ENCODE measurements around the gene GPS1. TPM values are rescaled to one million over a fixed set of nuclear protein-coding genes. Genes with fewer than 3 reads are reported as not detected.

Gene GPS1
- total RNA-seq, 1 experiment from 2014 or later = 181 TPM

DNA sequence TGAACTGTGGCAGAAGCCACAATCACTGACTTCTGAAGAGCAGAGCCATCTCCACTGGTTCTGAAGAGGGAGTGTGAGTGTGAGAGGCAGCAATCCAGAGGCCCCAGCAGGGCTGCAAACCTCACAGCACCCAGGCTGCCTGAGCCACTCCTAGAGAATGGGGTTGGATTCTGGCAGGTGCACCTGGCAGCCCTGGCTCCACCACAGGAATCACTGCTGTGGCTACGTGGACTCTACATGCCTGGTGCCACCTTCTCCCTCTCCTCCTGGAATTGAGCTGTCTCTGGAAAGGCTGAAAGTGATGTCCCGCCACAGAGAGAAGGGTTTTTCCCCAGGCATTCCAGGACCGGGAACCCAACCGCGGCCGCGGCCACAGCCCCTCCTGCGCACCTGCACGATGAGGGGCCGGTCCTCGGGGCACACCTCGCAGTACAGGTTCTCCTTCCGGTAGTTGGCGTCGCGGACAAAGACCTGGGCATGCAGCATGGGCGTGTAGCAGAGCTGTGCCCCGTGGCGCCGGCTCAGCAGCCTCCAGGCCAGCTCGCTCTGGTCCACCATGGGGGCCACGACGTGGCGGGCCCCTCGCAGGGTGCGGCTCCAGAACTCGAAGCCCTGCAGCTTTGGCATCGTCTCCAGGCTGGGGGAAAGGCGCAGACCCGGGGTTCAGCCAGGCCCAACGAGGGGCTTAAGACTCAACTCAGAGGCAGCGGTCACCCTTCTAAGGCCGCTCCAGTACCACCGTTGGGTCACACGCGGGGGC lies 12.9 kb downstream of the GPS1 start (continued):
- TF ChIP-seq, protein P1, sequence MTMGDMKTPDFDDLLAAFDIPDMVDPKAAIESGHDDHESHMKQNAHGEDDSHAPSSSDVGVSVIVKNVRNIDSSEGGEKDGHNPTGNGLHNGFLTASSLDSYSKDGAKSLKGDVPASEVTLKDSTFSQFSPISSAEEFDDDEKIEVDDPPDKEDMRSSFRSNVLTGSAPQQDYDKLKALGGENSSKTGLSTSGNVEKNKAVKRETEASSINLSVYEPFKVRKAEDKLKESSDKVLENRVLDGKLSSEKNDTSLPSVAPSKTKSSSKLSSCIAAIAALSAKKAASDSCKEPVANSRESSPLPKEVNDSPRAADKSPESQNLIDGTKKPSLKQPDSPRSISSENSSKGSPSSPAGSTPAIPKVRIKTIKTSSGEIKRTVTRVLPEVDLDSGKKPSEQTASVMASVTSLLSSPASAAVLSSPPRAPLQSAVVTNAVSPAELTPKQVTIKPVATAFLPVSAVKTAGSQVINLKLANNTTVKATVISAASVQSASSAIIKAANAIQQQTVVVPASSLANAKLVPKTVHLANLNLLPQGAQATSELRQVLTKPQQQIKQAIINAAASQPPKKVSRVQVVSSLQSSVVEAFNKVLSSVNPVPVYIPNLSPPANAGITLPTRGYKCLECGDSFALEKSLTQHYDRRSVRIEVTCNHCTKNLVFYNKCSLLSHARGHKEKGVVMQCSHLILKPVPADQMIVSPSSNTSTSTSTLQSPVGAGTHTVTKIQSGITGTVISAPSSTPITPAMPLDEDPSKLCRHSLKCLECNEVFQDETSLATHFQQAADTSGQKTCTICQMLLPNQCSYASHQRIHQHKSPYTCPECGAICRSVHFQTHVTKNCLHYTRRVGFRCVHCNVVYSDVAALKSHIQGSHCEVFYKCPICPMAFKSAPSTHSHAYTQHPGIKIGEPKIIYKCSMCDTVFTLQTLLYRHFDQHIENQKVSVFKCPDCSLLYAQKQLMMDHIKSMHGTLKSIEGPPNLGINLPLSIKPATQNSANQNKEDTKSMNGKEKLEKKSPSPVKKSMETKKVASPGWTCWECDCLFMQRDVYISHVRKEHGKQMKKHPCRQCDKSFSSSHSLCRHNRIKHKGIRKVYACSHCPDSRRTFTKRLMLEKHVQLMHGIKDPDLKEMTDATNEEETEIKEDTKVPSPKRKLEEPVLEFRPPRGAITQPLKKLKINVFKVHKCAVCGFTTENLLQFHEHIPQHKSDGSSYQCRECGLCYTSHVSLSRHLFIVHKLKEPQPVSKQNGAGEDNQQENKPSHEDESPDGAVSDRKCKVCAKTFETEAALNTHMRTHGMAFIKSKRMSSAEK (CRISPR knock-in tag; IDR thresholded peaks at IDR 0.05; ENCODE audit: borderline replicate concordance) = no peak
- no peak for TF ChIP-seq ATF1 (CRISPR knock-in tag; IDR thresholded peaks at IDR 0.05)
- TF ChIP-seq, protein P2, sequence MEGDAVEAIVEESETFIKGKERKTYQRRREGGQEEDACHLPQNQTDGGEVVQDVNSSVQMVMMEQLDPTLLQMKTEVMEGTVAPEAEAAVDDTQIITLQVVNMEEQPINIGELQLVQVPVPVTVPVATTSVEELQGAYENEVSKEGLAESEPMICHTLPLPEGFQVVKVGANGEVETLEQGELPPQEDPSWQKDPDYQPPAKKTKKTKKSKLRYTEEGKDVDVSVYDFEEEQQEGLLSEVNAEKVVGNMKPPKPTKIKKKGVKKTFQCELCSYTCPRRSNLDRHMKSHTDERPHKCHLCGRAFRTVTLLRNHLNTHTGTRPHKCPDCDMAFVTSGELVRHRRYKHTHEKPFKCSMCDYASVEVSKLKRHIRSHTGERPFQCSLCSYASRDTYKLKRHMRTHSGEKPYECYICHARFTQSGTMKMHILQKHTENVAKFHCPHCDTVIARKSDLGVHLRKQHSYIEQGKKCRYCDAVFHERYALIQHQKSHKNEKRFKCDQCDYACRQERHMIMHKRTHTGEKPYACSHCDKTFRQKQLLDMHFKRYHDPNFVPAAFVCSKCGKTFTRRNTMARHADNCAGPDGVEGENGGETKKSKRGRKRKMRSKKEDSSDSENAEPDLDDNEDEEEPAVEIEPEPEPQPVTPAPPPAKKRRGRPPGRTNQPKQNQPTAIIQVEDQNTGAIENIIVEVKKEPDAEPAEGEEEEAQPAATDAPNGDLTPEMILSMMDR (IDR thresholded peaks at IDR 0.05) = no peak
- no peak for TF ChIP-seq EMX1 (CRISPR knock-in tag; IDR thresholded peaks at IDR 0.05)

DNA sequence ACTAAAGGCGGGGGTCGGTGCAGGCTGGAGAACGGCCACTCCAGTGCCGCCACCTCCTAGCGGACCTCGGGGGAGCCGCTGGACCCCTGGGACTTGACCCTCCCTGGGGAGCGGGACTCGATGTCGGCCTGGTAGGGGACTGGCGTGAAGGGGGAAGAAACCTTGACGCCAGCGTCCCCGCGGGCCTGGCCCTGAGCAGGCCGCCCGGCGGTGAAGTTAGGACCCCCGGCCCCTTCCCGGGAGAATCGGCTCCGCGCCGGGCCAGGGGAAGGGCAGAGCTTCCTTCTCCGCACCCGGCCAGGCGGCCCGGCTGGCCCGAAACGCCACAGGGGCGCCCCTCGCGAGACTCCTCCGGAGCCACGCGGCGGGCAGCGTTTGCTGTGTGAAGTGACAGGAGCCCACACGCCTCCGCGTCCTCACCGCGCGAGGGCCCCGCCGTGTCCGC lies 13.5 kb downstream of the GPS1 start:
- no peak for TF ChIP-seq TEAD4 (CRISPR knock-in tag; IDR thresholded peaks at IDR 0.05)
- TF ChIP-seq, protein P3, sequence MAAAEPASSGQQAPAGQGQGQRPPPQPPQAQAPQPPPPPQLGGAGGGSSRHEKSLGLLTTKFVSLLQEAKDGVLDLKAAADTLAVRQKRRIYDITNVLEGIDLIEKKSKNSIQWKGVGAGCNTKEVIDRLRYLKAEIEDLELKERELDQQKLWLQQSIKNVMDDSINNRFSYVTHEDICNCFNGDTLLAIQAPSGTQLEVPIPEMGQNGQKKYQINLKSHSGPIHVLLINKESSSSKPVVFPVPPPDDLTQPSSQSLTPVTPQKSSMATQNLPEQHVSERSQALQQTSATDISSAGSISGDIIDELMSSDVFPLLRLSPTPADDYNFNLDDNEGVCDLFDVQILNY (CRISPR knock-in tag; IDR thresholded peaks at IDR 0.05) = 0 out of 2 replicates have a peak, but pooled peaks have one; percentile 9
- 0 out of 2 replicates have a peak, but pooled peaks have one; percentile 6 for TF ChIP-seq CREM (CRISPR knock-in tag; IDR thresholded peaks at IDR 0.05)
- TF ChIP-seq, protein P4, sequence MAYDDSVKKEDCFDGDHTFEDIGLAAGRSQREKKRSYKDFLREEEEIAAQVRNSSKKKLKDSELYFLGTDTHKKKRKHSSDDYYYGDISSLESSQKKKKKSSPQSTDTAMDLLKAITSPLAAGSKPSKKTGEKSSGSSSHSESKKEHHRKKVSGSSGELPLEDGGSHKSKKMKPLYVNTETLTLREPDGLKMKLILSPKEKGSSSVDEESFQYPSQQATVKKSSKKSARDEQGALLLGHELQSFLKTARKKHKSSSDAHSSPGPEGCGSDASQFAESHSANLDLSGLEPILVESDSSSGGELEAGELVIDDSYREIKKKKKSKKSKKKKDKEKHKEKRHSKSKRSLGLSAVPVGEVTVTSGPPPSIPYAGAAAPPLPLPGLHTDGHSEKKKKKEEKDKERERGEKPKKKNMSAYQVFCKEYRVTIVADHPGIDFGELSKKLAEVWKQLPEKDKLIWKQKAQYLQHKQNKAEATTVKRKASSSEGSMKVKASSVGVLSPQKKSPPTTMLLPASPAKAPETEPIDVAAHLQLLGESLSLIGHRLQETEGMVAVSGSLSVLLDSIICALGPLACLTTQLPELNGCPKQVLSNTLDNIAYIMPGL (CRISPR knock-in tag; IDR thresholded peaks at IDR 0.05) = 0 out of 2 replicates have a peak, but pooled peaks have one; percentile 11
- ChIA-PET POLR2A (no interaction called here), CTCF (interaction anchor here (1.4 to 3.4 kb wide), 3 partner anchors 28 to 89 kb away, joined by 5 to 9 read pairs (median 7); partner anchors contain the start of gene DCXR)
- peaks cover under 1% of the 10 kb centered on the region; the same call in 1 of the 2 replicates for H3K27me3 Mint-ChIP-seq (ENCODE audit: low read depth)
- peak overlapping the region; percentile 67 for H3K4me3 Mint-ChIP-seq
- ATAC-seq (peak; percentile 8; the same call in 1 of the 2 replicates), DNase-seq (ENCODE audit: low spot score) (no peak)
- H3K4me1 Mint-ChIP-seq = 0 out of 2 replicates have a peak, but pooled peaks cover 2% of the 10 kb centered on the region
- H3K9me3 Mint-ChIP-seq = no peaks in the 10 kb centered on the region
- H3K36me3 Mint-ChIP-seq = peaks cover under 1% of the 10 kb centered on the region; the same call in 1 of the 2 replicates
- no peak overlapping the region for H3K27ac Mint-ChIP-seq

DNA sequence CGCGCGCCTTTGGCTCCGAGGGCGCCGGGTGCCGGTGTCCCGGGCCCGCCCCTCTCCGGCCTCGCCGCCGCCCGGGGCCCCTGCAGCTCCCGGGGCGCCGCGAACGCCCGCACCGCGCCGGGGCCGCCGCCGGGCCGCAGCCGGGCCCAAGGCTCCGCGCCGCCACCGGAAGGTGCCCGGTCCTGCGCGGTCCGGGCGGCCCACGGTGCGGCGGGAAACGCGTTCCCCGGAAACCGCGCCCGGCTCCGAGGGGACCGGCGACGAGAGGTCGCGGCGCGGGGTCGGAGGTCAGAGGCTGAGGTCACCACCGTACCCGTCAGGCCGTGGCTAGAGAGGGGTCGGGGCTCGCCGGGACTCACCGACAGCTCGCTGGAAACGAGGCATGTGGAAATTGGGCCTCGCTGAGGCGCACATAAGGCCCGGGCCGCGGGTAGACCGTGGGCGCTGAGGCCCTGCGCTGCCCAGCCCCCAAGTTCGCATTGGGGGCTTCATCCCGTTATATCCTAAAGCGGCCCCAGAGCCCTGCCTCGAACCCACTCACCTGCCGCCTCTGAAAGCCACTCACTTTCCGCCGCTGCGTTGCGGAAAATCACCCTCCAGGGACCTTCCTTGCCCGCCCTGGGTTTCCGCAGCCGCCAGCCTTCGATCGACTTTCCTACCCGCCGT lies 14.1 kb downstream of the GPS1 start, which contains the start of gene DUS1L:
Gene DUS1L, minus strand, starts transcription at position 167 of the 666 bp plus-strand sequence. CDS start 745 bp downstream, outside the sequence.
- CTCF ChIA-PET = interaction anchor here (1.0 to 3.4 kb wide), 4 partner anchors 11 to 88 kb away, joined by 3 to 9 read pairs (median 6); no protein-coding TSS in a partner anchor
- no peaks in the 10 kb centered on the region for H3K9me3 Mint-ChIP-seq
- H3K4me3 Mint-ChIP-seq = peak within 1 kb of the TSS; percentile 74
- TF ChIP-seq ZNF138 (CRISPR knock-in tag; conservative IDR thresholded peaks at IDR 0.05) (no peak), ZNF423 (CRISPR knock-in tag; IDR thresholded peaks at IDR 0.05) (no peak), IRF2 (CRISPR knock-in tag; IDR thresholded peaks at IDR 0.05; ENCODE audit: borderline replicate concordance, low read depth) (no peak), TCF7 (CRISPR knock-in tag; IDR thresholded peaks at IDR 0.05; ENCODE audit: low read depth) (no peak), TEAD4 (CRISPR knock-in tag; IDR thresholded peaks at IDR 0.05) (no peak), ZNF232 (CRISPR knock-in tag; IDR thresholded peaks at IDR 0.05) (no peak)
- TF ChIP-seq, protein P5, sequence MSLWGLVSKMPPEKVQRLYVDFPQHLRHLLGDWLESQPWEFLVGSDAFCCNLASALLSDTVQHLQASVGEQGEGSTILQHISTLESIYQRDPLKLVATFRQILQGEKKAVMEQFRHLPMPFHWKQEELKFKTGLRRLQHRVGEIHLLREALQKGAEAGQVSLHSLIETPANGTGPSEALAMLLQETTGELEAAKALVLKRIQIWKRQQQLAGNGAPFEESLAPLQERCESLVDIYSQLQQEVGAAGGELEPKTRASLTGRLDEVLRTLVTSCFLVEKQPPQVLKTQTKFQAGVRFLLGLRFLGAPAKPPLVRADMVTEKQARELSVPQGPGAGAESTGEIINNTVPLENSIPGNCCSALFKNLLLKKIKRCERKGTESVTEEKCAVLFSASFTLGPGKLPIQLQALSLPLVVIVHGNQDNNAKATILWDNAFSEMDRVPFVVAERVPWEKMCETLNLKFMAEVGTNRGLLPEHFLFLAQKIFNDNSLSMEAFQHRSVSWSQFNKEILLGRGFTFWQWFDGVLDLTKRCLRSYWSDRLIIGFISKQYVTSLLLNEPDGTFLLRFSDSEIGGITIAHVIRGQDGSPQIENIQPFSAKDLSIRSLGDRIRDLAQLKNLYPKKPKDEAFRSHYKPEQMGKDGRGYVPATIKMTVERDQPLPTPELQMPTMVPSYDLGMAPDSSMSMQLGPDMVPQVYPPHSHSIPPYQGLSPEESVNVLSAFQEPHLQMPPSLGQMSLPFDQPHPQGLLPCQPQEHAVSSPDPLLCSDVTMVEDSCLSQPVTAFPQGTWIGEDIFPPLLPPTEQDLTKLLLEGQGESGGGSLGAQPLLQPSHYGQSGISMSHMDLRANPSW (CRISPR knock-in tag; conservative IDR thresholded peaks at IDR 0.05; ENCODE audit: low read depth) = no peak
- TF ChIP-seq, protein P6, sequence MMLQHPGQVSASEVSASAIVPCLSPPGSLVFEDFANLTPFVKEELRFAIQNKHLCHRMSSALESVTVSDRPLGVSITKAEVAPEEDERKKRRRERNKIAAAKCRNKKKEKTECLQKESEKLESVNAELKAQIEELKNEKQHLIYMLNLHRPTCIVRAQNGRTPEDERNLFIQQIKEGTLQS (CRISPR knock-in tag; conservative IDR thresholded peaks at IDR 0.05) = no peak
- TF ChIP-seq, protein P2 (IDR thresholded peaks at IDR 0.05) = no peak

More for the DNA sequence above, 14.1 kb downstream of the GPS1 start, which contains the start of gene DUS1L:
- ATAC-seq = peak; percentile 78
- Mint-ChIP-seq H3K36me3 (no peaks in the 10 kb centered on the region), H3K4me1 (0 out of 2 replicates have a peak, but pooled peaks cover 2% of the 10 kb centered on the region), H3K27me3 (ENCODE audit: low read depth) (peaks cover 2% of the 10 kb centered on the region; the same call in 1 of the 2 replicates), H3K27ac (no peak within 1 kb of the TSS)
- POLR2A ChIA-PET = no interaction called here
- peak; percentile 60 for DNase-seq (ENCODE audit: low spot score)
